OCI-LY7 (cell line): ENCODE measurements around the gene CARD11. TPM values are rescaled to one million over a fixed set of nuclear protein-coding genes. Genes with fewer than 3 reads are reported as not detected.

Source experiments
- BruUV-seq: library from RNA; stranded (reverse); fragments of 400-500 nt; replicated peaks from 2 replicates; lab custom pipeline; 2021; lab: Mats Ljungman, UMichigan
- CTCF ChIA-PET: fragments of 300-600 bp; sonication (Branson Sonifier 250); formaldehyde crosslinking; loops from one replicate; lab custom pipeline; 2022; ENCODE audit warnings: antibody characterized with exemption; ENCODE audit not compliant: unreplicated experiment; lab: Charles Lee
- POLR2A ChIA-PET: fragments of 300-600 bp; sonication (Branson Sonifier 250); formaldehyde crosslinking; loops from one replicate; lab custom pipeline; 2022; ENCODE audit warnings: antibody characterized with exemption; lab: Charles Lee
- DNase-seq: peaks from one replicate; pipeline ENCODE4 v3.0.0-alpha.2; 2015; ENCODE audit warnings: low spot score
- H2AFZ ChIP-seq: fragments of 200-600 bp; sonication (generic), shearing (Covaris generic); 2 replicates; pipeline ENCODE4 v1.6.1; 2014; ENCODE audit warnings: mild to moderate bottlenecking, antibody characterized with exemption, low read length, moderate library complexity
- H3K27ac ChIP-seq: fragments of 200-600 bp; sonication (generic); 2 replicates; pipeline ENCODE4 v1.5.1; 2014; ENCODE audit warnings: mixed run types, low read depth, mild to moderate bottlenecking, moderate library complexity, low read length, inconsistent platforms; ENCODE audit not compliant: poor library complexity, severe bottlenecking
- H3K36me3 ChIP-seq: fragments of 200-600 bp; sonication (generic); 2 replicates; pipeline ENCODE4 v1.6.1; 2014; ENCODE audit warnings: mild to moderate bottlenecking, antibody characterized with exemption, low read length, moderate library complexity, mixed read lengths; ENCODE audit not compliant: insufficient read depth
- H3K4me1 ChIP-seq: fragments of 200-600 bp; sonication (generic); 2 replicates; pipeline ENCODE4 v1.5.1; 2014; ENCODE audit warnings: mild to moderate bottlenecking, low read length; ENCODE audit not compliant: insufficient read depth, poor library complexity, severe bottlenecking
- H3K4me2 ChIP-seq: fragments of 200-600 bp; sonication (generic); 2 replicates; pipeline ENCODE4 v1.6.1; 2014; ENCODE audit warnings: mild to moderate bottlenecking, low read length
- H3K4me3 ChIP-seq: fragments of 200-600 bp; sonication (generic); 2 replicates; pipeline ENCODE4 v1.5.1; 2014; ENCODE audit warnings: mild to moderate bottlenecking, low read depth, low read length; ENCODE audit not compliant: poor library complexity, severe bottlenecking
- H3K79me2 ChIP-seq: fragments of 200-600 bp; sonication (generic); 2 replicates; pipeline ENCODE4 v1.6.1; 2016; ENCODE audit warnings: low read depth, mild to moderate bottlenecking, low read length, moderate library complexity, mixed read lengths; ENCODE audit not compliant: insufficient read depth
- H3K9me2 ChIP-seq: fragments of 200-600 bp; sonication (generic); 2 replicates; pipeline ENCODE4 v1.6.1; 2016; ENCODE audit warnings: mild to moderate bottlenecking, low read length, mixed read lengths; ENCODE audit not compliant: insufficient read depth
- H3K9me3 ChIP-seq: fragments of 200-600 bp; sonication (generic); 2 replicates; pipeline ENCODE4 v1.6.1; 2014; ENCODE audit warnings: mild to moderate bottlenecking, mixed run types, low read length, mixed read lengths
- H4K20me1 ChIP-seq: fragments of 200-600 bp; sonication (generic); 2 replicates; pipeline ENCODE4 v1.6.1; 2014; ENCODE audit warnings: mild to moderate bottlenecking, antibody characterized with exemption, low read length, moderate library complexity, mixed read lengths; ENCODE audit not compliant: insufficient read depth
- EZH2phosphoT487 ChIP-seq: fragments of 200-600 bp; sonication (generic); IDR thresholded peaks from 2 replicates; pipeline ENCODE4 v1.6.1; 2018; ENCODE audit warnings: low read depth, borderline replicate concordance, mild to moderate bottlenecking, mixed run types, antibody characterized with exemption, low read length, moderate library complexity, mixed read lengths
- intact Hi-C: fragments of 100-400 bp; cut with micrococcal nuclease; formaldehyde crosslinking; loops from one replicate; pipeline ENCODE4 v1.10.0; 2022; ENCODE audit not compliant: unreplicated experiment
- total RNA-seq, 2 experiments: library from RNA; depleted of rRNA in 1 of 2; stranded (reverse); fragments of >200 nt in 1 of 2; shearing (Covaris generic) in 1 of 2; gene quantifications; 2 replicates each; pipeline ENCODE4 v1.2.3, GENCODE V29; 2014 to 2022
- TF ChIP-seq, protein P1 (sequence below): fragments of 200-600 bp; sonication (generic); conservative IDR thresholded peaks from 2 replicates; pipeline ENCODE4 v1.5.1; 2014; ENCODE audit warnings: mild to moderate bottlenecking, antibody characterized with exemption, low read length, moderate library complexity, mixed read lengths

Gene CARD11
- total RNA-seq, 2 experiments from 2014 or later = 33.8 to 63.5 TPM

DNA sequence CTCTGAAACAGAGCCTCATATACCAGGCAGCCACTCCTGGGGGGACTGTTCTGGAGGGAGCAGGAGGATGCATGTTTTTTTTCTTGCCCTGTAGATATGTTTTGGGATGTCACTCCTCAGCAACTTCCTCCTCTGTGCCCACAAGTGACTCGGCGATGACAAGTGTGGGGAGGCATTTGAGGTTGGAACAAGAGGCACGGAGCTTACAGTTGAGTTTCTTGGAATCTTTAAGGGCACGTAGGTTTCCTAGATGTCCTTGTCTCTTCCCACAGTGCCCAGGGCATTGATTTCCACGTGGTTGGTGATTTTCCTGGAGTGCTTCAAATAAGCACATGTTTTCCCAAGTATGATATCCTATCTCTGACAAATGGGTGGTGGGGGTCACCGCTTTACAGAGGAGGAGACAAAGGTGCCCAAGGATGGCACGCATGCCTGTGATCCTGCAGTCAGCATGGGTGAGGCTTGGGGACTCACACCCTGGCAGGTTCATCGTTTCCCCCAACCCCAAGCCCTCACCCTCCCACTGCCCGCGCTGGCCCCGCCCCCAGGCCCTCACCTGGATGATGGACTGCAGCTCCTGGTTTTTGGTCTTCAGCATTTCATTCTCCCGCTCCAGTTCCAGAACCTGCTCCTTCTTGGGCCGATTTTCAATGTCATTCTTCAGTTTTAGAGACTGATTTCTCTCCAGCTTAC, 104.3 kb downstream of the CARD11 start:
- POLR2A ChIA-PET = no interaction called here
- no TSS peak for BruUV-seq
- Histone ChIP-seq H3K36me3 (peaks cover 70% of the 10 kb centered on the region), H3K79me2 (no peaks in the 10 kb centered on the region), H3K4me3 (no peak overlapping the region), H3K27ac (no peak overlapping the region), H3K9me3 (no peaks in the 10 kb centered on the region), H2AFZ (no peak overlapping the region), H3K9me2 (no peaks in the 10 kb centered on the region), H3K4me2 (no peak overlapping the region), H3K4me1 (no peaks in the 10 kb centered on the region), H4K20me1 (no peaks in the 10 kb centered on the region)
- CTCF ChIA-PET = no interaction called here
- TF ChIP-seq, protein P1, sequence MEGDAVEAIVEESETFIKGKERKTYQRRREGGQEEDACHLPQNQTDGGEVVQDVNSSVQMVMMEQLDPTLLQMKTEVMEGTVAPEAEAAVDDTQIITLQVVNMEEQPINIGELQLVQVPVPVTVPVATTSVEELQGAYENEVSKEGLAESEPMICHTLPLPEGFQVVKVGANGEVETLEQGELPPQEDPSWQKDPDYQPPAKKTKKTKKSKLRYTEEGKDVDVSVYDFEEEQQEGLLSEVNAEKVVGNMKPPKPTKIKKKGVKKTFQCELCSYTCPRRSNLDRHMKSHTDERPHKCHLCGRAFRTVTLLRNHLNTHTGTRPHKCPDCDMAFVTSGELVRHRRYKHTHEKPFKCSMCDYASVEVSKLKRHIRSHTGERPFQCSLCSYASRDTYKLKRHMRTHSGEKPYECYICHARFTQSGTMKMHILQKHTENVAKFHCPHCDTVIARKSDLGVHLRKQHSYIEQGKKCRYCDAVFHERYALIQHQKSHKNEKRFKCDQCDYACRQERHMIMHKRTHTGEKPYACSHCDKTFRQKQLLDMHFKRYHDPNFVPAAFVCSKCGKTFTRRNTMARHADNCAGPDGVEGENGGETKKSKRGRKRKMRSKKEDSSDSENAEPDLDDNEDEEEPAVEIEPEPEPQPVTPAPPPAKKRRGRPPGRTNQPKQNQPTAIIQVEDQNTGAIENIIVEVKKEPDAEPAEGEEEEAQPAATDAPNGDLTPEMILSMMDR = no peak
- TF ChIP-seq EZH2phosphoT487 = no peak
- intact Hi-C loops = no loop called here
- DNase-seq = no peak

DNA sequence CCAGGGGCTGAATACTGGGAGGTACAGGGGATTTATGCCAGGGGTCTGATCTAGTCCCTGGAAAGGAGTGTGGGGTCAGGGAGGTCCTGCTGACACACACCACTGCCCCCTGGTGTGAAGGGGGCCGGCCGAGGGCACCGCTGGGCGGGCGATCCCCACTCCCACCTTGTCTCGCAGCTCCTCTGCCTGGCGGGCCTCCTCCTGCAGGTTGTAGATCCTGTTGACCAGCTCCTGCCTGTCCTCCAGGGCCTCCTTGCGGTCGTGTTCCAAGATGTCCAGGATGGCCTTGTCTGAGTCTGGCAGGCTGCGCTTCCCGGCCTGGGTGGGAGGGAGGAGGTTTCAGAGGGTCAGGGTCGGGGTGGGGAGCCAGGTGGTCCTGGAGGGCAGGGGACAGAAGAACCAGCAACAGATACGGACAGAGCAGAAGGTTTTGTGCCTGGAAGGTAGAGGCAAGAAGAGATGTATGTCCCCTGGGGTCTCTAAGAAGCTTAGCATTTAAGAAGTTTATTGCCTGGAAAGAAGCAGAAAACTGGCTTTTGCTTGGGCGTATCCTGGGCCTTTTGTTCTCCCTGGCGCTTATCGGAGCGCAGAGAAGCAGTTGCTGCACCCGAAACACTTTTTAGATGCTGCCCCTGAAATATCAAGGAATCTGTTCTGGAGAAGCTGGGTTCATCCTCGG, 105.0 kb downstream of the CARD11 start:
- no peak overlapping the region for H2AFZ ChIP-seq
- intact Hi-C loops = no loop called here
- no peak overlapping the region for H3K4me2 ChIP-seq
- no peaks in the 10 kb centered on the region for H3K4me1 ChIP-seq
- no peak overlapping the region for H3K27ac ChIP-seq
- CTCF ChIA-PET = no interaction called here
- no peaks in the 10 kb centered on the region for H3K9me3 ChIP-seq
- H3K79me2 ChIP-seq = no peaks in the 10 kb centered on the region
- H4K20me1 ChIP-seq = no peaks in the 10 kb centered on the region
- H3K36me3 ChIP-seq = peaks cover 69% of the 10 kb centered on the region
- H3K9me2 ChIP-seq = no peaks in the 10 kb centered on the region
- POLR2A ChIA-PET = no interaction called here
- no TSS peak for BruUV-seq
- TF ChIP-seq, protein P1 = no peak
- no peak for TF ChIP-seq EZH2phosphoT487
- no peak for DNase-seq
- no peak overlapping the region for H3K4me3 ChIP-seq
